ENCODE results near the gene CDH8.
"Not testable (repeated sequence)": the region's sequence is repeated elsewhere in the genome, so short reads cannot be mapped to it uniquely, and the experiment has no call there.

The CDH8 gene

DNA sequence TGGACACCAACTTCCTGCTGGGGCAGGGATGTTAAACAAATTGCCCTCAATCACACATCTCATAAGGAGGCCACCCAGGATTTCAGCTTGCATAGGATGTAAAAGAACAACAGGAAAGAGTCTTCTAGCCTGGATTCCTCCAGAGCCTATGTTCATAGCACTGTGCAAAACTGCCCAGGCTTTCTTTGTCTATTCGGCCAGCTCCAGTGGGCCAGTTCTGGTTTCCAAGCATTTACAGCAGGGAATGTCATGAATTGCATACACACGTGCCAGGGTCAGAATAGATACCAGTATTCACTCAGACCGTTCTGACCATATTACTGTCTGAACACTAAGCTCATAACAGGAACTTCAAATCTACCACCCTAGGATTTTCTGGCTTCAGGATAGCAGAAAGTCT lies 273.2 kb downstream of the CDH8 start:
- DNase-seq = no peak

DNA sequence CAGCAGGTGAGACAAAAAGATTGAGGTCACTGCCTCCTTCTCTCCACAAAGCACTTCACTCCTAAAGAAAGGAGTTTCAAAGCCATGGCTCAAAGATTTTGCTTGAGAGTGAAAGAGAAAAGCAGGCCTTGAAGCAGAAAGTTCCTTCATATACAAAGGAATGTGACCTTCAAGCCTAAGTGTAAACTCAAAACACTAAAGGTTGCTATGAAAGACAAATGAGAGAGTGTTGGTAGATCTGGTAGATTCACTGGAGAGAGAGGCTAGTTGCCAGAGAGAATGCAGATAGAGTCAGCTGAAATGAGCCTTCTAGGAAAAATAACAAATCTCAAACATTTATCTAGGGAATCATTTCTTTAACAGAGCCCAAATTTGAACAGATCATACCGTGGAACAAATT lies 305.2 kb downstream of the CDH8 start:
- DNase-seq = no peak

DNA sequence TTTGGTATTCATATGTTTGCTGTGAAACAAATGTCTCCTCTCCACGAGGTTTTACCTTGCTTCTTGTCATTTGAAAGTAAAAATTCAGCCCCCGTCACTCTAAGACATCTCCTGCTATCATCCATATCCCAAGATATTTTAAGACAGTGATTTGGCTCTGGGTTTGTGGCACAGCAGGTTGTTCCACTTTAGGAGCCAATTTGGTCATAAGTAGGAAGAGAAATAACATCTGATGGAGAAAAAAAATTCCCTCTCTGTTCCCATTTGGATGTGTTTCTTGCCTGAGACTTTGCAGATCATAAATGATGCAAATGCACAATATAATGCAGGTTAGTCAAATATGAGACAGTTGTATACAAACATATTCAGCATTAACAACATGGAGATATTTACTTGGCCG lies 309.5 kb downstream of the CDH8 start:
- no peak for DNase-seq

- DNase-seq = no peak
Measured at GRCh38 chr16:61726125-61726524, 310.1 kb downstream of the CDH8 start.

DNA sequence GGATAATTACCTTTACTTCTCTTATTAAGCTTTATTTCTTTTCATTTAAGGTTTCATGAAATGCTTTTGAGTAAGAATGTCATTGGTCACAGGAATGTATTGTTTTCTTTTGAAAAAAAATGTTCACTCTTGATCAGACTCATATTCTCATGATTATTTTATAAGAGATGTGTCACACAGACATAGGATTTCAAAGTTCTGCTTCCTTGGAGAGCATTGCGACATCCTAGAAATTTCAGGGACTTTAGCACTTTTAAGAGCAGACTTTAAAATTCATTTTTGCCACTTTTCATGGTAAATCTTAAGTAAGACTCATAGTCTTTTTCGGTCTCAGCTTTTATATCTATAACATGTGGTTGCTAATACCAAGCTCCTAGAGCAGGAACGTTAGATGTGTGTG lies 314.7 kb downstream of the CDH8 start:
- no peak for DNase-seq

GRCh38 chr16:61715393-61715792 lies 320.8 kb downstream of the CDH8 start:
- DNase-seq = no peak

DNA sequence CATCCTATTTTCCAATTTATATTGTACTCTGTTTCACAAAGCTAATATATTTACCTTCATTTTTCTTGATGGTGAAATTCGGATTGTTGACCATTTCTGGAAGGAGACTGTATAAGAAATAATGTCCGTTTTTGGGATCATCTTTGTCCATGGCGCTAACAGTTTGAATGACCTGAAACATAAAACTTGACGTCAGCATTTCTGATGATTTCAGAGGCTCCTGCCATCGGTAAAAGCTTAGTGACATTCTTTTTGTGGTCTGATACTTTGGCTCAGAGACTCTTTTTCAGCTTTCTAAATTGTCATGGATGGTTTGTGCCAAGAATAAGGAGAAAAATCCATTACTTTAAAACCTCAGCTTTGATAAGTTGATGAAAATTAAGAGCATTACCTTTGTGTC lies 322.5 kb downstream of the CDH8 start:
- DNase-seq = no peak

GRCh38 chr16:61699640-61700039 lies 336.6 kb downstream of the CDH8 start:
- not testable (repeated sequence) for DNase-seq

DNA sequence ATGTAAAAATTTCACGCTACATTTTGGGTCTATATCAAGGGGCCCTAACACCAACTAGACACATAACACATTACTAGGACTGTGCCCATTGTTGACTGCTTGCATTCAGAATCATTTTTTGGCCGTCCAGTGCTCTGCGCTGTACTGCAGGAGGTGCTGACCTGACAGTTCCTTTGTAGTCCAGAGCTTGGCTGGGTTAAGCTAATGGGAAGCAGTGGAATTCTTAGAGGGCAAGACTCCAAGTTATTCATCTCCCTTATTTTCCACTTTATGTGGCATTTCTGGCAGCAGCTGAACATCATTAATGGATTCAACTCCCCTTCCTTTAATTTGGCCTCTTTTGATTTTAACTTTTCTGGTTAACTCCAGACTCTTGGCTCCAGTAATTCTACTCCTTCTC lies 351.7 kb downstream of the CDH8 start:
- DNase-seq = no peak

- no peak for DNase-seq
Measured at GRCh38 chr16:61681673-61682072, 354.6 kb downstream of the CDH8 start.

GRCh38 chr16:61681124-61681523 lies 355.1 kb downstream of the CDH8 start:
- no peak for DNase-seq

- no peak for DNase-seq
Measured at GRCh38 chr16:61678182-61678581, 358.1 kb downstream of the CDH8 start.

DNA sequence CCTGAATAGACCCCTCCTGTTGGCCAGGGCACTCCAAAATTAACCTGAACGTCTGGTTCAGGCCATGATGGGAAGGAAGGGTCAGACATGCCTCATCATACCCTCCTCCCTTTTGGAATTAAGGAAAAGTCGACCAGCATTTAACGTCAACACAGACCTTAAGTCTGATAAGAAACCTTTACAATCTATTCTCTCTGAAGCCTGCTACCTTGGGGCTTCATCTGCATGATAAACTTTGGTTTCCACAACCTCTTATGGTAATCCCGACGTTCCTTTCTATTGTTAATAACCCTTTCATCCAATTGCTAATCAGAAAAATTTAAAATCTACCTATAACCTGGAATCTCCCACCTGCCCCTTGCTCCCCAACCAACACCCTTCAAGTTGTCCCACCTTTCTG lies 358.5 kb downstream of the CDH8 start:
- no peak for DNase-seq

GRCh38 chr16:61676740-61677139 lies 359.5 kb downstream of the CDH8 start:
- no peak for DNase-seq

DNA sequence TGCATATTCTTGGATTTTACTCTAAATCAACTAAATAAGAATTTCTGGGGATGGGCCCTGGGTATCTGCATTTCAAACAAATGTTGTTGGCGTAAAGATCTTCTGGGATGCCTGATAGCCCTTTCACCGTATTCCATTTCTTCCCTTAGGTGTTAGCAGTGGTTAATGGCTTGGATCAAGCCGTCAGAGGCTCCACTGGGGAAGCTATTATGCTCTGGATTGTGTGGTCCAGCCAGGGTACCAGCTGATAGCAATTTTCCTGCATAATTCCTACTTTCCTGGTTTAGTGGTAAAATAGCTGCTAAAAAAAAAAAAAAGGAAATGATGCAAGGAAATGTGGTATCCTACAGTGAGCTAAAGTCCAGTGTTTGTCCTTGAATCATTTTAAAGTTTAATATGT lies 365.1 kb downstream of the CDH8 start:
- DNase-seq = no peak

DNA sequence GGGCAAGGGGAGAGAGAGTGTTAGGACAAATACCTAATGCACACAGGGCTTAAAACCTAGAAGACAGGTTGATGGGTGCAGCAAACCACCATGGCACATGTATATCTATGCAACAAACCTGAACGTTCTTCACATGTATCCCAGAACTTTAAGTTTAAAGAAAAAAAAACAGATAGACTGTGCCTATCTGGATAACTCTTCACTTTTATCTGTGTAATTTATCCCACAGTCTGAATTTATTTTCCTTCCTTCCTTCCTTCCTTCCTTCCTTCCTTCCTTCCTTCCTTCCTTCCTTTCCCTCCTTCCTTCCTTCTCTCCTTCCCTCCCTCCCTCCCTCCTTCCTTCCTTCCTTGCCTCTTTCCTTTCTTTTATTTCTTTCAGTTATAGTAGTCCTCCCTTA lies 370.7 kb downstream of the CDH8 start:
- no peak for DNase-seq

DNA sequence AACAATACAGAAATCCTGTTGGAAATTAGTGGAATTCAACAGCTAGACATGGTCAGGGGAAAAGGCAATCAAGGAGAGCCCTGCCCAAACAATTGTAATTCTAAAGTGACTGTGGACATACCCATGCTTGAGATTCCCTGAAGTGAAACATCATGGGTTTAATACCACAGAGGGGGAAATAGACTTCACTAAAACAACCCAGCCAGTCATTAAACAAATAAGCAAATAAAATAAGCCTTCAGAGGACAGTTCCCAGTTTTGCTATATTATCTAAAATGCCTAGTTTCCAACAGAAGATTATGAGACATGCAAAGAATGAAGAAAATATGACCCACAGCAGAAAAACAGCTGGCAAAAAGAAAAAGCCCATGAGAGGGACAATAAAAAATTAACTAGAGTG lies 376.3 kb downstream of the CDH8 start:
- DNase-seq = no peak

DNA sequence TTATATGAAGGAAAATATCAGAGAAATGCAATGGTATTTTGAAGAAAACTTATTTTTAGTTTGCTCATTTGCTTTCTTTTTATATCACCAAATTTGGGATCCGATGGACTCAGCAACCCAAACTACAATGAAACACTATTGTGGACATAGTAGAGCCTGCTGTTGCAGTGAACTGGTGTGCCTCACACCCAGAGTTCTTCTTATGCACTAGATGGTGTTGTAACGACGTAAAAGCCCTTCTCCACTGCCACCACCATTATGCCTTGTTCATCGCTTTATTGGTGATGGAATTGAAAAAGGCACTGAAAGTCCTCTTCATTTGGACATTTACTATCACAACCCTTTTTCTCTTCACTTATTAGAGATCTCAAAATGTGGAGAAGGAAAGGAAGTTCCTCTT lies 381.3 kb downstream of the CDH8 start:
- no peak for DNase-seq

GRCh38 chr16:61653544-61653943 lies 382.7 kb downstream of the CDH8 start:
- no peak for DNase-seq

GRCh38 chr16:61645561-61645960 lies 390.7 kb downstream of the CDH8 start:
- DNase-seq = no peak

- DNase-seq = no peak
Measured at GRCh38 chr16:61644736-61645135, 391.5 kb downstream of the CDH8 start.

DNA sequence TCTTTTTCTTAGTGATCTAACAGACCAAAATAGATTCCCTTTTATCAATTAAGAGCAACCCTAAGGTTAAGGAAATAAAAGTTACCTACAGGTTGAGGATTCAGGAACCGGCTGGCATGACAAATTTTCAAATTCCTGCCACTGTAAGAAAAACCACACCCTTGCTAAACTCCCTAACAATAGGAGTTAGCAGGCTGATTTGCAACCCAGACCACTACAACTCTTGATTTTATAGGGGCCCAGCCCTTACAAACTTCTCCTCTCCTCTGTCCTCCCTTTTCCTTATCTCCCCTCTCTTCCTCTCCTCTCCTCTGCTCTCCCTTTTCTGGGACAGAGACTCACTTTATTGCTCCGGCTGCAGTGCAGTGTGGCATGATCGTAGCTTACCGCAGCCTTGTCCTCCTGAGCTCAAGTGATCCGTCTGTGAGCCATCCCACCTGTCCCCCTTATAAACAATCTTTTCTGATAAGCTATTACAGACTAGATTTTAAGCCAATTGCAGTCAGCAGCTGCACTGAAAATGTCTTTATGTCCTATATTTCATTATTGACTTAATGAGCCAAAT lies 418.9 kb downstream of the CDH8 start:
- DNase-seq = no peak

GRCh38 chr16:61616088-61616487 lies 420.1 kb downstream of the CDH8 start:
- DNase-seq = no peak

- DNase-seq = no peak
Measured at GRCh38 chr16:61611847-61612491, 424.3 kb downstream of the CDH8 start.

DNA sequence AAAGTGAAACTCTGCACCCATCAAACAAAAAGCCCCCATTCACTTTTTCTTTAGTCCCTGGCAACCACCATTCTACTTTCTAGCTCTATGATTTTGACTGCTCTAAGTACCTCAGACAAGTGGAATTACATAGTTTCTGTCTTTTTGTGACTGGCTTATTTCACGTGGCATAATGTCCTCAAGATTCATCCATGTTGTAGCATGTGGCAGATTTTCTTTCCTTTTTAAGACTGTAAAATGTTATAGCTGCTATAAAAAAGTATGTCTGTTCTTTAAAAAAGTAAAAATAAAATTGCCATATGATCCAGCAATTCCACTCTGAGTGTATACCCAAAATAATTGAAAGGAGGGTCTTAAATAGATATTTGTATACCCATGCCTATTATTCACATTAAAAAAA lies 429.7 kb downstream of the CDH8 start:
- no peak for DNase-seq
